Keratinocyte (primary cell): ENCODE data around the gene ZNF768. TPM values are rescaled to one million over a fixed set of nuclear protein-coding genes. Genes with fewer than 3 reads are reported as not detected.
"Not testable (repeated sequence)": the region's sequence is repeated elsewhere in the genome, so short reads cannot be mapped to it uniquely, and the experiment has no call there.

Experiments
- DNase-seq: peaks from one replicate; pipeline ENCODE4 v3.0.0-alpha.2; 2011; ENCODE audit warnings: low read depth, missing footprints, low spot score
- FAIRE-seq: peaks from 2 replicates; lab custom pipeline; 2011; peaks lifted over from hg19 to GRCh38; lab: Jason Lieb, UNC
- H2AFZ ChIP-seq: 2 replicates; pipeline ENCODE4 v1.6.0; 2012; ENCODE audit warnings: low read length, control low read depth, inconsistent platforms; ENCODE audit not compliant: control insufficient read depth
- H3K27ac ChIP-seq: 2 replicates; pipeline ENCODE4 v1.5.1; 2011; ENCODE audit warnings: low read length; ENCODE audit not compliant: control insufficient read depth, insufficient read depth
- H3K27me3 ChIP-seq: 3 replicates; pipeline ENCODE4 v1.6.0; 2011; ENCODE audit warnings: low read length; ENCODE audit not compliant: control insufficient read depth, insufficient read depth; ENCODE audit errors: extremely low read depth
- H3K36me3 ChIP-seq, 2 experiments: 2 replicates in 1 of 2; 3 replicates in 1 of 2; pipeline ENCODE4 v1.5.1; 2011; ENCODE audit warnings: low read length in 2 of 2, mild to moderate bottlenecking in 1 of 2; ENCODE audit not compliant: control insufficient read depth in 2 of 2, insufficient read depth in 2 of 2; ENCODE audit errors: extremely low read depth in 1 of 2
- H3K4me1 ChIP-seq: 3 replicates; pipeline ENCODE4 v1.5.1; 2011; ENCODE audit warnings: low read length; ENCODE audit not compliant: control insufficient read depth, insufficient read depth; ENCODE audit errors: extremely low read depth
- H3K4me2 ChIP-seq: 3 replicates; pipeline ENCODE4 v1.6.0; 2011; ENCODE audit warnings: low read depth, low read length; ENCODE audit not compliant: control insufficient read depth, insufficient read depth; ENCODE audit errors: extremely low read depth
- H3K4me3 ChIP-seq, 3 experiments: fragments of 200-600 bp in 1 of 3; sonication (generic) in 1 of 3; 2 replicates in 2 of 3; 3 replicates in 1 of 3; pipeline ENCODE4 v1.5.1; 2011 to 2016; ENCODE audit warnings: low read length in 3 of 3, mild to moderate bottlenecking in 3 of 3, control low read depth in 2 of 3, inconsistent platforms in 1 of 3, low read depth in 1 of 3, mixed read lengths in 1 of 3, mixed run types in 1 of 3, moderate library complexity in 1 of 3; ENCODE audit not compliant: control insufficient read depth in 2 of 3, insufficient read depth in 2 of 3; ENCODE audit errors: extremely low read depth in 1 of 3
- H3K79me2 ChIP-seq: 2 replicates; pipeline ENCODE4 v1.6.0; 2012; ENCODE audit warnings: low read length; ENCODE audit not compliant: control insufficient read depth, insufficient read depth
- H3K9ac ChIP-seq: 3 replicates; pipeline ENCODE4 v1.6.0; 2011; ENCODE audit warnings: low read length; ENCODE audit not compliant: control insufficient read depth, insufficient read depth; ENCODE audit errors: extremely low read depth
- H3K9me1 ChIP-seq: 3 replicates; pipeline ENCODE4 v1.6.0; 2011; ENCODE audit warnings: low read length; ENCODE audit not compliant: control insufficient read depth, insufficient read depth; ENCODE audit errors: extremely low read depth
- H3K9me3 ChIP-seq: 2 replicates; pipeline ENCODE4 v1.5.1; 2012; ENCODE audit warnings: low read depth, low read length; ENCODE audit not compliant: control insufficient read depth
- H4K20me1 ChIP-seq: 3 replicates; pipeline ENCODE4 v1.6.0; 2011; ENCODE audit warnings: low read length; ENCODE audit not compliant: control insufficient read depth, insufficient read depth; ENCODE audit errors: extremely low read depth
- EZH2 ChIP-seq: IDR thresholded peaks from one replicate; pipeline ENCODE4 v1.6.1; 2012; ENCODE audit warnings: inconsistent platforms, mild to moderate bottlenecking, low read length, moderate library complexity
- dilution Hi-C: fragments of 300-500 bp; cut with MboI; formaldehyde crosslinking; loops from one replicate; pipeline ENCODE4 v1.7.0; 2020; ENCODE audit warnings: low sequenced_read_pairs; ENCODE audit not compliant: extremely low pct_ligation_motif_present
- polyA plus RNA-seq, 5 experiments: library from polyadenylated mRNA; depleted of rRNA in 3 of 5; stranded (reverse) in 3 of 5; stranded (forward) in 1 of 5; unstranded in 1 of 5; fragments of >200 nt; gene quantifications; 1 replicate in 1 of 5; 2 replicates in 3 of 5; 3 replicates in 1 of 5; pipeline versions ENCODE4 v1.2.1 to v1.2.3, GENCODE V29; 2011 to 2012; ENCODE audit warnings: missing spikeins in 2 of 5, low read depth in 1 of 5, low replicate concordance in 1 of 5
- TF ChIP-seq, protein P1 (sequence below), 3 experiments: IDR thresholded peaks in 1 of 3; conservative IDR thresholded peaks in 1 of 3; optimal IDR thresholded peaks in 1 of 3; 2 replicates in 2 of 3; 3 replicates in 1 of 3; pipeline versions ENCODE3 to v1.5.1; 2011; ENCODE audit warnings: low read length in 3 of 3, mild to moderate bottlenecking in 3 of 3, moderate library complexity in 2 of 3, control low read depth in 1 of 3, inconsistent platforms in 1 of 3; ENCODE audit not compliant: insufficient read depth in 2 of 3; ENCODE audit errors: extremely low read depth in 1 of 3

ZNF768 gene
- polyA plus RNA-seq, 1 donor (not counting 4 experiments of a cell fraction or from before 2014, with no cell fraction given) = 10.9 TPM

DNA sequence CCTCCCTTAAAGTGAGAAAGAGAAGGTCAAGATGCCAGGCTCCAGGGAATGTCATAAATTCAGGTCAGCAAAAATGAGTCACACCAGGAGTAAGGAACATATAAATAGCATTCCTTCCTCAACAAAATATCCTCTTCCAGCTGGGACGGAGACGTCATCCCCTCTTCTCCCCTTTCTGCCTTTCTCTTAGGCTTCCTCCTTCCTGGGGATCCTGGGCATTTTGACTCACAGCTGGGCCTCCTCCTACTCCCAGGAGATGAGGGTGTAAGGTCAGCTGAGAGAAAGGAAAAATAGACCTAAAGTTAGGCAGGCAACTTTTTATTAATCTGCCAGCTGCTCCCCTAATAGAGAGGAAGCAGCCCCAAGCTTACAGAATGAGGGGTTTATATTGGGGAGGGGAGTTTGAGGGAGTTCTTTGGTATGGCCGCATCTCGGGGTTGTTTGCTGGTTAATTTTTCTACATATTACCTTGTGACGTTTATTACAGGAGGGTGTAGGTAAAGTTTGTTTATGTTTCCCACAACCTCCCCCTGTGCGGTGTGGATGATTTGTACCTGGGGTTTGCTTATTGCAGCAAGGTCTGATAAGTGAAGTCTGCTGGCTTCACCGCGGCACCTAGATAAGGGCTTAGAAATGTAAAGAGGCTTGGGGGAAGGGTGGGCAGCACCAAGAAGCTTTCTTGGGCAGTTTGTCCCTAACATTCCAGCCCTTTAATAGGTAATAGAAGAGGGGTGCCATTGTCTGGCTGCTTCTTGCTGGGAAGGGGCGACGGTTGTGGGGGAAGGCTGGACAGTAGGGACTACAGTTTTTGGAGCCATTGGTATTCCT lies 15.3 kb upstream of the ZNF768 start:
- Histone ChIP-seq H3K4me2 (no peak overlapping the region), H3K27ac (no peak overlapping the region), H2AFZ (no peak overlapping the region), H3K27me3 (no peaks in the 10 kb centered on the region), H3K36me3 (no peaks in the 10 kb centered on the region), H3K9ac (no peak overlapping the region), H3K9me1 (no peaks in the 10 kb centered on the region), H3K4me1 (no peaks in the 10 kb centered on the region), H4K20me1 (no peaks in the 10 kb centered on the region), H3K9me3 (no peaks in the 10 kb centered on the region), H3K4me3 (no peak overlapping the region), H3K79me2 (no peaks in the 10 kb centered on the region)
- dilution Hi-C loops = no loop called here
- TF ChIP-seq EZH2 = no peak
- TF ChIP-seq, protein P1, sequence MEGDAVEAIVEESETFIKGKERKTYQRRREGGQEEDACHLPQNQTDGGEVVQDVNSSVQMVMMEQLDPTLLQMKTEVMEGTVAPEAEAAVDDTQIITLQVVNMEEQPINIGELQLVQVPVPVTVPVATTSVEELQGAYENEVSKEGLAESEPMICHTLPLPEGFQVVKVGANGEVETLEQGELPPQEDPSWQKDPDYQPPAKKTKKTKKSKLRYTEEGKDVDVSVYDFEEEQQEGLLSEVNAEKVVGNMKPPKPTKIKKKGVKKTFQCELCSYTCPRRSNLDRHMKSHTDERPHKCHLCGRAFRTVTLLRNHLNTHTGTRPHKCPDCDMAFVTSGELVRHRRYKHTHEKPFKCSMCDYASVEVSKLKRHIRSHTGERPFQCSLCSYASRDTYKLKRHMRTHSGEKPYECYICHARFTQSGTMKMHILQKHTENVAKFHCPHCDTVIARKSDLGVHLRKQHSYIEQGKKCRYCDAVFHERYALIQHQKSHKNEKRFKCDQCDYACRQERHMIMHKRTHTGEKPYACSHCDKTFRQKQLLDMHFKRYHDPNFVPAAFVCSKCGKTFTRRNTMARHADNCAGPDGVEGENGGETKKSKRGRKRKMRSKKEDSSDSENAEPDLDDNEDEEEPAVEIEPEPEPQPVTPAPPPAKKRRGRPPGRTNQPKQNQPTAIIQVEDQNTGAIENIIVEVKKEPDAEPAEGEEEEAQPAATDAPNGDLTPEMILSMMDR (optimal IDR thresholded peaks at IDR 0.05 in 1 of 3, IDR thresholded peaks at IDR 0.05 in 1 of 3, conservative IDR thresholded peaks at IDR 0.05 in 1 of 3; ENCODE audit: extremely low read depth in 1 of 3, insufficient read depth in 2 of 3, low read length in 3 of 3) = no peak
- FAIRE-seq (no peak), DNase-seq (no peak)

DNA sequence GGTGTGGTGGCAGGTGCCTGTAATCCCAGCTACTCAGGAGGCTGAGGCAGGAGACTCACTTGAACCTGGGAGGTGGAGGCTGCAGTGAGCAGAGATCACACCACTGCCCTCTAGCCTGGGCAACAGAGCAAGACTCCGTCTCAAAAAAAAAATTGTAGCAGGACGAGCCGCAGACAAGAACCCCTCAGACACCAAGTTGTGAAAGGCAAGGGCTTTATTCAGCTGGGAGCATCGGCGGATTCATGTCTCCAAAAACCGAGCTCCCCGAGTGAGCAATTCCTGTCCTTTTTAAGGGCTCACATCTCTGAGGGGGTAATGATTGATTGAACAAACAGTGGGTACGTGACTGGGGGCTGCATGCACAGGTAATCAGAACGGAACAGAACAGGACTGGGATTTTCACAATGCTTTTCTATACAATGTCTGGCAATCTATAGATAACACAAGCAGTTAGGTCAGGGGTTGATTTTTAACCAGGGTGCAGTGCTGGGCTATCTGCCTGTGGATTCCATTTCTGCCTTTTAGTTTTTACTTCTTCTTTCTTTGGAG lies 14.6 kb upstream of the ZNF768 start:
- dilution Hi-C loops, H3K9me1 ChIP-seq, H3K4me1 ChIP-seq, H3K79me2 ChIP-seq, H3K27me3 ChIP-seq, H3K4me2 ChIP-seq, H3K9ac ChIP-seq, H3K4me3 ChIP-seq, FAIRE-seq, H3K9me3 ChIP-seq, H3K27ac ChIP-seq, DNase-seq, H2AFZ ChIP-seq, H3K36me3 ChIP-seq, H4K20me1 ChIP-seq: not testable (repeated sequence)

DNA sequence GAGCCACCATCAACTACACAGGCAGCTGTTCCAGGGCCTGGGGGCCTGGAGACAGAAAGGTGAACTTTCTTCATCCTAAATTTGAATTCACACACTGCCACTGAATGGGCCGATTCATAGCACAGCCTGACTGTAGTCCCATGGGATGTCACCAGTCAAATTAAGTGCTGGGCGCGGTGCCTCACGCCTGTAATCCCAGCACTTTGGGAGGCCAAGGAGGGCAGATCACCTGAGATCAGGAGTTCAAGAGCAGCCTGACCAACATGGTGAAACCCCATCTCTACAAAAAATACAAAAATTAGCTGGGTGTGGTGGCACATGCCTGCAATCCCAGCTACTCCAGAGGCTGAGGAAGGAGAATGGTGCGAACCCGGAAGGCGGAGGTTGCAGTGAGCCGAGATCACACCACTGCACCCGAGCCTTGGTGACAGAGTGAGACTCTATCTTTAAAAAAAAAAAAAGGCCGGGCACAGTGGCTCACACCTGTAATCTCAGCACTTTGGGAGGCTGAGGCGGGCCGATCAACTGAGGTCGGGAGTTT lies 13.7 kb upstream of the ZNF768 start:
- H4K20me1 ChIP-seq, H2AFZ ChIP-seq, DNase-seq, H3K4me2 ChIP-seq, FAIRE-seq, H3K9me3 ChIP-seq, H3K9me1 ChIP-seq, H3K27me3 ChIP-seq, H3K27ac ChIP-seq, H3K79me2 ChIP-seq, dilution Hi-C loops, H3K9ac ChIP-seq, H3K36me3 ChIP-seq, H3K4me3 ChIP-seq: not testable (repeated sequence)
- peaks cover 11% of the 10 kb centered on the region for H3K4me1 ChIP-seq
